HepG2 (cell line): ENCODE measurements around the gene MRFAP1L1. TPM values are rescaled to one million over a fixed set of nuclear protein-coding genes. Genes with fewer than 3 reads are reported as not detected.

Experiments used
- CCDC6 ChIP-seq: sonication (generic); formaldehyde crosslinking; IDR thresholded peaks from 2 replicates; pipeline ENCODE4 v1.8.1; 2022; ENCODE audit warnings: mild to moderate bottlenecking, missing genetic modification reagents, moderate library complexity
- HNRNPH1 ChIP-seq: fragments of 200-400 bp; formaldehyde crosslinking; optimal IDR thresholded peaks from 2 replicates; pipeline ENCODE3; 2017; ENCODE audit warnings: mild to moderate bottlenecking, low read depth, low read length
- KDM4B ChIP-seq: sonication (generic); formaldehyde crosslinking; IDR thresholded peaks from 2 replicates; pipeline ENCODE4 v1.4.0; 2020; ENCODE audit warnings: missing genetic modification reagents
- KLF16 ChIP-seq, 2 experiments: sonication (generic) in 1 of 2; formaldehyde crosslinking in 1 of 2; IDR thresholded peaks; 2 replicates each; pipeline versions ENCODE4 v1.6.1 to v1.8.0; 2016 to 2023; ENCODE audit warnings: missing genetic modification reagents in 2 of 2, missing compliant biosample characterization in 1 of 2
- MAFG ChIP-seq: sonication (generic); formaldehyde crosslinking; IDR thresholded peaks from 2 replicates; pipeline ENCODE4 v1.5.1; 2020; ENCODE audit warnings: mild to moderate bottlenecking, missing genetic modification reagents
- NFKB2 ChIP-seq: sonication (generic); formaldehyde crosslinking; IDR thresholded peaks from 2 replicates; pipeline ENCODE4 v1.4.0; 2020; ENCODE audit warnings: missing genetic modification reagents, borderline replicate concordance
- PAWR ChIP-seq: sonication (generic); formaldehyde crosslinking; IDR thresholded peaks from 2 replicates; pipeline ENCODE4 v1.4.0; 2020; ENCODE audit warnings: missing genetic modification reagents, mild to moderate bottlenecking, borderline replicate concordance
- POLR2G ChIP-seq: fragments of 200-400 bp; formaldehyde crosslinking; IDR thresholded peaks from 2 replicates; pipeline ENCODE4 v1.6.1; 2018; ENCODE audit warnings: mild to moderate bottlenecking, low read depth, low read length, moderate library complexity
- SP5 ChIP-seq: IDR thresholded peaks from 2 replicates; pipeline ENCODE4 v1.6.1; 2016; ENCODE audit warnings: low read depth, borderline replicate concordance
- ZNF101 ChIP-seq: sonication (generic); formaldehyde crosslinking; IDR thresholded peaks from 2 replicates; pipeline ENCODE4 v1.4.0; 2020; ENCODE audit warnings: mild to moderate bottlenecking, low read depth, missing genetic modification reagents, borderline replicate concordance
- ZNF143 ChIP-seq: sonication (generic); formaldehyde crosslinking; IDR thresholded peaks from 2 replicates; pipeline ENCODE4 v1.4.0; 2020; ENCODE audit warnings: missing genetic modification reagents
- ZNF441 ChIP-seq: sonication (generic); formaldehyde crosslinking; IDR thresholded peaks from 2 replicates; pipeline ENCODE4 v1.7.0; 2021; ENCODE audit warnings: missing genetic modification reagents, borderline replicate concordance
- ZNF484 ChIP-seq: sonication (generic); formaldehyde crosslinking; IDR thresholded peaks from 2 replicates; pipeline ENCODE4 v1.5.1; 2020; ENCODE audit warnings: mild to moderate bottlenecking, low read depth, missing genetic modification reagents, borderline replicate concordance
- ZNF496 ChIP-seq: sonication (generic); formaldehyde crosslinking; IDR thresholded peaks from 2 replicates; pipeline ENCODE4 v1.8.1; 2023; ENCODE audit warnings: mild to moderate bottlenecking, moderate library complexity, missing genetic modification reagents; ENCODE audit not compliant: insufficient replicate concordance
- ZNF746 ChIP-seq: sonication (generic); formaldehyde crosslinking; IDR thresholded peaks from 2 replicates; pipeline ENCODE4 v1.8.0; 2022; ENCODE audit warnings: mild to moderate bottlenecking, missing genetic modification reagents
- ZNF781 ChIP-seq: sonication (generic); formaldehyde crosslinking; IDR thresholded peaks from 2 replicates; pipeline ENCODE4 v1.5.1; 2020; ENCODE audit warnings: borderline replicate concordance, mild to moderate bottlenecking, missing genetic modification reagents; ENCODE audit errors: not compliant biosample characterization
- ZNF879 ChIP-seq: sonication (generic); formaldehyde crosslinking; IDR thresholded peaks from 2 replicates; pipeline ENCODE4 v1.8.1; 2023; ENCODE audit warnings: missing genetic modification reagents
- polyA plus RNA-seq, 8 experiments: library from polyadenylated mRNA; depleted of rRNA in 3 of 8; stranded (reverse) in 7 of 8; unstranded in 1 of 8; fragments of >200 nt; fragmentation: Illumina TruSeq in 4 of 8; extraction: Trizol in 4 of 8; gene quantifications; 2 replicates each; pipeline versions ENCODE4 v1.2.1 to v1.2.3, GENCODE V29; 2011 to 2016; ENCODE audit warnings: low read depth in 4 of 8, missing spikeins in 1 of 8, mixed read lengths in 1 of 8; ENCODE audit not compliant: insufficient read depth in 1 of 8
- total RNA-seq, 5 experiments: library from RNA; depleted of rRNA; stranded (reverse); fragments of >200 nt; fragmentation: Illumina TruSeq; extraction: Trizol; gene quantifications; 2 replicates each; pipeline ENCODE4 v1.2.3, GENCODE V29; 2016; ENCODE audit warnings: low read depth in 1 of 5
- TF ChIP-seq, protein P1 (sequence below): sonication (generic); formaldehyde crosslinking; IDR thresholded peaks from 2 replicates; pipeline ENCODE4 v1.4.0; 2020; ENCODE audit warnings: missing genetic modification reagents
- TF ChIP-seq, protein P2 (sequence below): sonication (generic); formaldehyde crosslinking; IDR thresholded peaks from 2 replicates; pipeline ENCODE4 v1.4.0; 2020; ENCODE audit warnings: missing genetic modification reagents, borderline replicate concordance
- TF ChIP-seq, protein P3 (sequence below): sonication (generic); formaldehyde crosslinking; IDR thresholded peaks from 2 replicates; pipeline ENCODE4 v1.4.0; 2020; ENCODE audit warnings: low read depth, mild to moderate bottlenecking, missing genetic modification reagents

MRFAP1L1 gene
- total and polyA plus RNA-seq, 2 of the 13 experiments (the other 11 are each of a cell fraction or from before 2014, with no cell fraction given) = 44.8 to 76.6 TPM

DNA sequence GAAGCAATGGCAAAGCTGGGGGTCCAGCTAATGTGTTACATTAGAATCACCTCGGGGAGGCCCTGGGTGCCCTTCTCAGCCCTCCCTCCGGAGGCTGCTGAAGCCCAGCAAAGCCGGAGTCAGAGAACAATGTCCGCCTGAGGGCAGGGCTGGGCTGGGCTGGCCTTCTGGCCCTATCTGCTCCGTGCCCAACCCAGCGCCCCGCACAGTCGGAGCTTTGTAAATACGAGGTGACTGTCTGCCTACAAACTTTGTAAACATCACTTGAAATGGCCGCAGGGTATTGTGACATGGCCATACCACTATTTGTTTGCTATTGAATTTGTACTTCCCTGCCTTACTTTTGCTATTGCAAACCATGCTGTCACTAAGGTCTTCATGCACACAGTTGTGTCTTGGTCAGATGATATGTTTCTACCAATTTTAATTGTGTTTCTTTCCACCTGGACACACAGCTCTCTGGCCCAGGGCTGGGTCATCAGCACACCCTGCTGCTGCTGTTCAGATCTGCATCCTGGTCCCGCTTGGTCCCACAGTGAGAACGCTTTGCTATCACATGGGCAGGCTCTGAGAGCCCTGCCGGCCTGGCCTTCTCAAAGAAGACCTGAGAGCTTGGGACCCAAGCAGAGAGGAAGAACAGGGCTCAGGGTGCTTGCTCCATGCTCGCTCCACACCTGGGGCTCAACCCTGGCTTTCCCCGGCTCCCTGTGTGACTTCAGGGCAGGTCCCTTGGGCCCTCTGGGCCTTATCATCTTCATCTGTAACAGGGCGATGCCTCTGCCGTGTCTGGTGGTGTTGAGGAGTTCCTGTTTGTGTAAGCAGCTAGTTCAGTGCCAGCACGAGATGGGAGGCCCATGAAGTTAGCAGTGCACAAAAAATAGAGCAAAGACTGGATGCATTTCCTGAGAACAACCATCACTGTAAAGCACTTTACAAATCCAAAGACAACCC, 13.7 kb downstream of the MRFAP1L1 start (continued):
- TF ChIP-seq CCDC6 (CRISPR knock-in tag) (peak; percentile 37; the same call in 1 of the 2 replicates), PAWR (CRISPR knock-in tag) (no peak), ZNF101 (CRISPR knock-in tag) (no peak), NFKB2 (CRISPR knock-in tag) (peak; percentile 69; the same call in 1 of the 2 replicates), ZNF484 (CRISPR knock-in tag) (no peak), POLR2G (peak; percentile 60), ZNF746 (CRISPR knock-in tag) (peak; percentile 93), ZNF143 (CRISPR knock-in tag) (0 out of 2 replicates have a peak, but pooled peaks have one; percentile 38), MAFG (CRISPR knock-in tag) (no peak), KLF16 (CRISPR knock-in tag; IDR thresholded peaks at IDR 0.05) (peak in 1 of 2 experiments; percentile 86; a peak in 2 of 4 replicates), KDM4B (CRISPR knock-in tag) (peak; percentile 43), ZNF879 (no peak), SP5 (CRISPR knock-in tag) (peak; percentile 86), HNRNPH1 (no peak), ZNF441 (CRISPR knock-in tag) (no peak), ZNF781 (CRISPR knock-in tag) (peak; percentile 50), ZNF496 (CRISPR knock-in tag) (no peak)
- TF ChIP-seq, protein P1, sequence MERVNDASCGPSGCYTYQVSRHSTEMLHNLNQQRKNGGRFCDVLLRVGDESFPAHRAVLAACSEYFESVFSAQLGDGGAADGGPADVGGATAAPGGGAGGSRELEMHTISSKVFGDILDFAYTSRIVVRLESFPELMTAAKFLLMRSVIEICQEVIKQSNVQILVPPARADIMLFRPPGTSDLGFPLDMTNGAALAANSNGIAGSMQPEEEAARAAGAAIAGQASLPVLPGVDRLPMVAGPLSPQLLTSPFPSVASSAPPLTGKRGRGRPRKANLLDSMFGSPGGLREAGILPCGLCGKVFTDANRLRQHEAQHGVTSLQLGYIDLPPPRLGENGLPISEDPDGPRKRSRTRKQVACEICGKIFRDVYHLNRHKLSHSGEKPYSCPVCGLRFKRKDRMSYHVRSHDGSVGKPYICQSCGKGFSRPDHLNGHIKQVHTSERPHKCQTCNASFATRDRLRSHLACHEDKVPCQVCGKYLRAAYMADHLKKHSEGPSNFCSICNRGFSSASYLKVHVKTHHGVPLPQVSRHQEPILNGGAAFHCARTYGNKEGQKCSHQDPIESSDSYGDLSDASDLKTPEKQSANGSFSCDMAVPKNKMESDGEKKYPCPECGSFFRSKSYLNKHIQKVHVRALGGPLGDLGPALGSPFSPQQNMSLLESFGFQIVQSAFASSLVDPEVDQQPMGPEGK (CRISPR knock-in tag) = peak; percentile 65; the same call in 1 of the 2 replicates
- TF ChIP-seq, protein P2, sequence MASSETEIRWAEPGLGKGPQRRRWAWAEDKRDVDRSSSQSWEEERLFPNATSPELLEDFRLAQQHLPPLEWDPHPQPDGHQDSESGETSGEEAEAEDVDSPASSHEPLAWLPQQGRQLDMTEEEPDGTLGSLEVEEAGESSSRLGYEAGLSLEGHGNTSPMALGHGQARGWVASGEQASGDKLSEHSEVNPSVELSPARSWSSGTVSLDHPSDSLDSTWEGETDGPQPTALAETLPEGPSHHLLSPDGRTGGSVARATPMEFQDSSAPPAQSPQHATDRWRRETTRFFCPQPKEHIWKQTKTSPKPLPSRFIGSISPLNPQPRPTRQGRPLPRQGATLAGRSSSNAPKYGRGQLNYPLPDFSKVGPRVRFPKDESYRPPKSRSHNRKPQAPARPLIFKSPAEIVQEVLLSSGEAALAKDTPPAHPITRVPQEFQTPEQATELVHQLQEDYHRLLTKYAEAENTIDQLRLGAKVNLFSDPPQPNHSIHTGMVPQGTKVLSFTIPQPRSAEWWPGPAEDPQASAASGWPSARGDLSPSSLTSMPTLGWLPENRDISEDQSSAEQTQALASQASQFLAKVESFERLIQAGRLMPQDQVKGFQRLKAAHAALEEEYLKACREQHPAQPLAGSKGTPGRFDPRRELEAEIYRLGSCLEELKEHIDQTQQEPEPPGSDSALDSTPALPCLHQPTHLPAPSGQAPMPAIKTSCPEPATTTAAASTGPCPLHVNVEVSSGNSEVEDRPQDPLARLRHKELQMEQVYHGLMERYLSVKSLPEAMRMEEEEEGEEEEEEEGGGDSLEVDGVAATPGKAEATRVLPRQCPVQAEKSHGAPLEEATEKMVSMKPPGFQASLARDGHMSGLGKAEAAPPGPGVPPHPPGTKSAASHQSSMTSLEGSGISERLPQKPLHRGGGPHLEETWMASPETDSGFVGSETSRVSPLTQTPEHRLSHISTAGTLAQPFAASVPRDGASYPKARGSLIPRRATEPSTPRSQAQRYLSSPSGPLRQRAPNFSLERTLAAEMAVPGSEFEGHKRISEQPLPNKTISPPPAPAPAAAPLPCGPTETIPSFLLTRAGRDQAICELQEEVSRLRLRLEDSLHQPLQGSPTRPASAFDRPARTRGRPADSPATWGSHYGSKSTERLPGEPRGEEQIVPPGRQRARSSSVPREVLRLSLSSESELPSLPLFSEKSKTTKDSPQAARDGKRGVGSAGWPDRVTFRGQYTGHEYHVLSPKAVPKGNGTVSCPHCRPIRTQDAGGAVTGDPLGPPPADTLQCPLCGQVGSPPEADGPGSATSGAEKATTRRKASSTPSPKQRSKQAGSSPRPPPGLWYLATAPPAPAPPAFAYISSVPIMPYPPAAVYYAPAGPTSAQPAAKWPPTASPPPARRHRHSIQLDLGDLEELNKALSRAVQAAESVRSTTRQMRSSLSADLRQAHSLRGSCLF (CRISPR knock-in tag) = no peak
- TF ChIP-seq, protein P3, sequence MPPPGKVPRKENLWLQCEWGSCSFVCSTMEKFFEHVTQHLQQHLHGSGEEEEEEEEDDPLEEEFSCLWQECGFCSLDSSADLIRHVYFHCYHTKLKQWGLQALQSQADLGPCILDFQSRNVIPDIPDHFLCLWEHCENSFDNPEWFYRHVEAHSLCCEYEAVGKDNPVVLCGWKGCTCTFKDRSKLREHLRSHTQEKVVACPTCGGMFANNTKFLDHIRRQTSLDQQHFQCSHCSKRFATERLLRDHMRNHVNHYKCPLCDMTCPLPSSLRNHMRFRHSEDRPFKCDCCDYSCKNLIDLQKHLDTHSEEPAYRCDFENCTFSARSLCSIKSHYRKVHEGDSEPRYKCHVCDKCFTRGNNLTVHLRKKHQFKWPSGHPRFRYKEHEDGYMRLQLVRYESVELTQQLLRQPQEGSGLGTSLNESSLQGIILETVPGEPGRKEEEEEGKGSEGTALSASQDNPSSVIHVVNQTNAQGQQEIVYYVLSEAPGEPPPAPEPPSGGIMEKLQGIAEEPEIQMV (CRISPR knock-in tag) = no peak; the same call in 1 of the 2 replicates
